Measurements from ENCODE around the gene FLG2.
"Not testable (repeated sequence)": the region's sequence is repeated elsewhere in the genome, so short reads cannot be mapped to it uniquely, and the experiment has no call there.

FLG2 gene

GRCh38 chr1:152303139-152303872, 56.5 kb downstream of the FLG2 start:
- in situ Hi-C loops (cut with MboI; ENCODE audit: low sequenced_read_pairs, unreplicated experiment); DNase-seq (ENCODE audit: low spot score): not testable (repeated sequence)
